Measurements from ENCODE around the gene AGA.
A peak's percentile ranks its signal among the peaks of the same experiment; 100 is the strongest.

The AGA gene

GRCh38 chr4:177441803-177442622 is at the start of gene AGA:
Gene AGA, minus strand, starts transcription at chr4:177442437. Its CDS starts 62 bp downstream, at chr4:177442375.
- Histone ChIP-seq H3F3A (ENCODE audit: insufficient read depth, low read length) (peaks cover 17% of the 10 kb centered on the region), H3K27ac (ENCODE audit: low read length) (peak within 1 kb of the TSS; percentile 95)
- DNase-seq: peak; percentile 97

GRCh38 chr4:177492022-177492421 is 49.8 kb upstream of the AGA start:
- Histone ChIP-seq H3F3A (ENCODE audit: insufficient read depth, low read length) (no peaks in the 10 kb centered on the region), H3K27ac (ENCODE audit: low read length) (no peak overlapping the region), H3K4me1 (ENCODE audit: low read length) (no peaks in the 10 kb centered on the region), H3K9me3 (replicated peaks; ENCODE audit: insufficient read depth, low read length) (no peaks in the 10 kb centered on the region), H4K20me1 (ENCODE audit: insufficient read depth, low read length) (no peaks in the 10 kb centered on the region), H3K4me3 (ENCODE audit: low read length) (no peak overlapping the region), H3K27me3 (replicated peaks; ENCODE audit: insufficient read depth, low read length) (no peaks in the 10 kb centered on the region), H3K79me2 (ENCODE audit: low read length) (no peaks in the 10 kb centered on the region), H2AFZ (ENCODE audit: low read length) (no peak overlapping the region), H3K4me2 (ENCODE audit: low read depth, low read length) (no peak overlapping the region), H3K9me2 (replicated peaks; ENCODE audit: insufficient read depth, low read length) (no peaks in the 10 kb centered on the region), H3K36me3 (replicated peaks; ENCODE audit: insufficient read depth, low read length) (no peaks in the 10 kb centered on the region), H3K9ac (ENCODE audit: low read length) (no peak overlapping the region)
- no peak for TF ChIP-seq CTCF (IDR thresholded peaks at IDR 0.05; ENCODE audit: low read length)
- TF ChIP-seq EZH2phosphoT487 (IDR thresholded peaks at IDR 0.05; ENCODE audit: low read length): no peak
- TF ChIP-seq EZH2 (optimal IDR thresholded peaks at IDR 0.05; ENCODE audit: low read depth, low read length): no peak
- no peak for DNase-seq

More at GRCh38 chr4:177441803-177442622, at the start of gene AGA:
- Histone ChIP-seq H3K27me3 (replicated peaks; ENCODE audit: insufficient read depth, low read length) (no peaks in the 10 kb centered on the region), H3K36me3 (replicated peaks; ENCODE audit: insufficient read depth, low read length) (no peaks in the 10 kb centered on the region), H3K4me3 (ENCODE audit: low read length) (peak within 1 kb of the TSS; percentile 86), H3K4me1 (ENCODE audit: low read length) (peaks cover 9% of the 10 kb centered on the region), H3K79me2 (ENCODE audit: low read length) (no peaks in the 10 kb centered on the region), H4K20me1 (ENCODE audit: insufficient read depth, low read length) (no peaks in the 10 kb centered on the region), H3K4me2 (ENCODE audit: low read depth, low read length) (peak within 1 kb of the TSS; percentile 91), H3K9me2 (replicated peaks; ENCODE audit: insufficient read depth, low read length) (no peaks in the 10 kb centered on the region), H2AFZ (ENCODE audit: low read length) (peak within 1 kb of the TSS; percentile 72), H3K9ac (ENCODE audit: low read length) (peak within 1 kb of the TSS; percentile 85), H3K9me3 (replicated peaks; ENCODE audit: insufficient read depth, low read length) (no peaks in the 10 kb centered on the region)
- TF ChIP-seq EZH2 (optimal IDR thresholded peaks at IDR 0.05; ENCODE audit: low read depth, low read length) (no peak), CTCF (IDR thresholded peaks at IDR 0.05; ENCODE audit: low read length) (no peak), EZH2phosphoT487 (IDR thresholded peaks at IDR 0.05; ENCODE audit: low read length) (no peak)

- Histone ChIP-seq H3K27me3 (replicated peaks; ENCODE audit: insufficient read depth, low read length) (no peaks in the 10 kb centered on the region), H3K9me3 (replicated peaks; ENCODE audit: insufficient read depth, low read length) (no peaks in the 10 kb centered on the region), H3K27ac (ENCODE audit: low read length) (no peak overlapping the region), H3F3A (ENCODE audit: insufficient read depth, low read length) (no peaks in the 10 kb centered on the region), H3K79me2 (ENCODE audit: low read length) (no peaks in the 10 kb centered on the region), H4K20me1 (ENCODE audit: insufficient read depth, low read length) (no peaks in the 10 kb centered on the region), H3K4me3 (ENCODE audit: low read length) (no peak overlapping the region), H3K4me1 (ENCODE audit: low read length) (no peaks in the 10 kb centered on the region), H3K9me2 (replicated peaks; ENCODE audit: insufficient read depth, low read length) (no peaks in the 10 kb centered on the region), H3K9ac (ENCODE audit: low read length) (no peak overlapping the region), H3K4me2 (ENCODE audit: low read depth, low read length) (no peak overlapping the region), H3K36me3 (replicated peaks; ENCODE audit: insufficient read depth, low read length) (no peaks in the 10 kb centered on the region), H2AFZ (ENCODE audit: low read length) (no peak overlapping the region)
- TF ChIP-seq EZH2 (optimal IDR thresholded peaks at IDR 0.05; ENCODE audit: low read depth, low read length) (no peak), CTCF (IDR thresholded peaks at IDR 0.05; ENCODE audit: low read length) (no peak), EZH2phosphoT487 (IDR thresholded peaks at IDR 0.05; ENCODE audit: low read length) (no peak)
- no peak for DNase-seq
These were observed 48.5 kb upstream of the AGA start for GRCh38 chr4:177490769-177491168.
